Germinal center (tissue), 1 donor: ENCODE measurements around the gene CD7.
A peak's percentile ranks its signal among the peaks of the same experiment; 100 is the strongest.

Experiments used
- DNase-seq: peaks from one replicate; pipeline ENCODE4 v3.0.0; 2012; ENCODE audit warnings: mixed read lengths, low spot score

Gene CD7

DNA sequence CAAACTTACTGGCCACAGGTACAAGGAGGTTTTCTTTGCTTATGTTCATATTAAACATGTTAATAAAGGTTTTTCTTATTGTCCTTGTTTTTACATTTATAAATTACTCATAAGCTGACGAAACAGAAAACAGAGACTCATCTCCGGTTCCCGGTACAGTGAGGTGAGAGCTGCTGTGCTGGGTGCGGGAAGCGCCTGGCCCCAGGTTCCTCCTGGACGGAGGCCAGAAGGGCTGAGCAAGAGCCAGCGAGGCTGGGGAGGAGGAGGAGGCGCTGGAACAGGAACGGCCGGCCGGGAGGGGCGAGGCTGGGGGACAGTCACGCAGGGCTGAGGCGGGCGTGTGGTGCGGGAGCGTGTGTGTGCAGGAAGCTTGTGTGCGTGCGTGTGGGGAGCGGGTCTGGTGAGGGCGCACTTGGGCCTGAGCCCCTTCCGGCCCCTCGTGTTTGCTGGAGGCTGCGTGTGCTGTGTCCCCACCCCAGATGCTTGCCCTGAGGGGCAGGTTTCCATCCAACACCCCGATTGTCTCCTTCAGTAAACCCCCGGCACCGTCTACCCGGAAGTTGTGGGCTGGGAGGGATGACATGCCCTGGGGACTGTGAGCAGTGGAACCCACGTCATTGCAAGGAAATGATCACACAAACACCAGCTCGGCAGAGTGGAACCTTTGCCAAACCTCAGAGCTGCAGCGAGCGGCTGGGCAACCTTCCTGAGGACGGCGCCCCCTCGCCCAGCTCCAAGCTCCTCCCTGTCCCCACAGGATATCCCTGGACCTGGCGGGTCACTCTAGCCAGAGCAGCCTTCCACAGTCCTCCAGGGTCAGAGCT lies 19.5 kb downstream of the CD7 start:
- DNase-seq = peak; percentile 93

DNA sequence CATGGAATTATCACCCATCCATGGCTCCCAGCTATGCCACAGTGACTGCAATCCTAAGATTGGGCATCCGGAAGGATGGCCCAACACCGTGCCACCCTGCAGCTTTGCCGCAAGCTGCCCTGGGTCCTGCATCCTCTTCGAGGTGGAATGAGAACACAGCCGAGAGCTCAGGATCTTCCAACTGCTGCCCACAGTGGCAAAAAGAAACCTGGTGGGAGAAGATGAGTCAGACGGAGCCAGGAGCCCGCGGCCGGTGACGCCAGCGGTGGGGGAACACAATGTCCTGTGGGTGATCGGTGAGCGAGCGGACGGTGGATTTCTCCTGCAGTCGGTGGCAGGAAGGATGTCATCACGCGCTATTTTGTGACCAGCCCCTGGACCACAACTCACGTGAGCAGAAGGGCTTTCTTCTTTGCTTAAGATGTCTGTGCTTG lies 20.1 kb downstream of the CD7 start:
- peak; percentile 83 for DNase-seq

DNA sequence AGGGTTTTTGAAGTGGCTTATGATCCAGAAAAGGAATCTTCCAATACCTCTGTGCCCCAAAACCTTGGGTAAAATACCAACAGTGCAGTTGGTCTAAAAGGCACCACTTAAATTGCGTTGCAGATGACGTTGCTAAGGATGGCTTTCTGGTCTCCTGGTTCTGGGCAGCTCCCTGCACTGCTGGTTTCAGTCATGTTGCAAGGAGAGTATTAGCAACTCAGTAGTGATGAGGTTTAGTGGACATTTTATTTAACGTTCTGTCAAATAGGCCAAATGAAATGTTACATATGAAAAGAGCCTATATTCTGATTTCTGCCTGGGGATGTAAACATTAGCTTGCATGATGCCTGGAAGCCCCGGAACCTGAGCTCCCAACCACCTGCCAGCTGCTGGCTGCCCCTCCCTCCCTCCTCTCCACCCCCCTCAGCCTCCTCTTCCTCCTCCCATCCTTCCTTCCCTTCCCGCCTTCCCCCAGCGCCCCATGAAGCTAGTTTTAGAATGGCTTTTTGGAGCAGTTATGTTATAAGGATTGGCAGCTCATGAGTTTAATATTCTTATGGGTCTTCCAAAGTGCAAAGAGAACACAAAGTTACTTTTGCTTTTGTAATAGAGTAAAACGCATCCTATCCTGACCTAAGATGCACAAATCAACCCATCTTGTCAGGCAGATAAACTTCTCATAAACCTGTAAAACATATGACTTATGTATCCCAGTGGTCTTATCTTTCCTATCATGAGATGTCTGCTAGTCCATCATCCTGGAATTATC lies 20.7 kb downstream of the CD7 start:
- no peak for DNase-seq

DNA sequence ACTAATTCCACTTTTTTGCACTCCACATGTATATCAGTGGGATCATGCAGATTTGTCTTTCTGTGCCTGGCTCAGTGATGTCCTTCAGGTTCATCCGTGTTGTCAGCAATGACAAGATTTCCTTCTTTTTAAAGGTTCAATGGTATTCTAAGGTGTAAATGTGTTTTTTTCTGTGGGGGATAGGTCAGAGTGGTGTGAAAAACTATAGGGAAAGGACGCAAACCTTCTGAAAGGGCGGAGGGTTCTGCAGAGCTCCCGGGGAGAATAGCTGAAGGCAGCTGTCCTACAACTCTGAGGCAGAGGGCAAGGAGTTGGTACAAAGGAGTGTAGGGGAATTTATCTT lies 22.0 kb downstream of the CD7 start:
- no peak for DNase-seq

DNA sequence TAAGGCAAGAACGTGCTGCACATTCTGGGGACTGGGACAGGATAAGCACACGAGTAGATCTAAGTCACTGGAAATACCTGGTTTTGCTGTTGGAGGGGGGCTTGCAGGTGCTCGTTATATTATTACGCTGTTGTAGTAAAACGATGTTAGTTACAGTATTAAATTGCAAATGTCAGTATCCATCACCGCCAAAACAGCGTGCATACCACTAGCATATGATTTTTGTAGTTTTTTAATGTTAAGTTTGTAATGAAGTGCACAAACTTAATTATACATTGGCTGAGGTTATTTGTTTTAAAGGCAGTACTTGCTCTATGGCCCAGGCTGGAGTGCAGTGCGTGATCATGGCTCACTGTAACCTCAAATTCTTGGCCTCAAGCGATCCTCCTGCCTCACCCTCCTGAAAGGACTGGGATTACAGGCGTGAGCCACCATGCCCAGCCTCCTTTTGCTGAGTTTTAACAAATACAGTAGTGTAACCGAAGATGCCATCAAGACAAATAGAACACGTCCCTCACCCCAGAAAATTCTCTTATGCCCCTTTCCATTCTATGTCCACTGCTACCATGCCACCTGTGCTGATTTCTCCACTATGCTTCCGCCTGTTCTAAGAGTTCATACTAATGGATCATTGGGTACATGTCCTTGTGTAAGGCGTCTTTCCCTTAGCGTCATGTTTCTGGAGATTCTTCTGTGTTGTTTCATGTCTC lies 23.2 kb downstream of the CD7 start:
- no peak for DNase-seq

DNA sequence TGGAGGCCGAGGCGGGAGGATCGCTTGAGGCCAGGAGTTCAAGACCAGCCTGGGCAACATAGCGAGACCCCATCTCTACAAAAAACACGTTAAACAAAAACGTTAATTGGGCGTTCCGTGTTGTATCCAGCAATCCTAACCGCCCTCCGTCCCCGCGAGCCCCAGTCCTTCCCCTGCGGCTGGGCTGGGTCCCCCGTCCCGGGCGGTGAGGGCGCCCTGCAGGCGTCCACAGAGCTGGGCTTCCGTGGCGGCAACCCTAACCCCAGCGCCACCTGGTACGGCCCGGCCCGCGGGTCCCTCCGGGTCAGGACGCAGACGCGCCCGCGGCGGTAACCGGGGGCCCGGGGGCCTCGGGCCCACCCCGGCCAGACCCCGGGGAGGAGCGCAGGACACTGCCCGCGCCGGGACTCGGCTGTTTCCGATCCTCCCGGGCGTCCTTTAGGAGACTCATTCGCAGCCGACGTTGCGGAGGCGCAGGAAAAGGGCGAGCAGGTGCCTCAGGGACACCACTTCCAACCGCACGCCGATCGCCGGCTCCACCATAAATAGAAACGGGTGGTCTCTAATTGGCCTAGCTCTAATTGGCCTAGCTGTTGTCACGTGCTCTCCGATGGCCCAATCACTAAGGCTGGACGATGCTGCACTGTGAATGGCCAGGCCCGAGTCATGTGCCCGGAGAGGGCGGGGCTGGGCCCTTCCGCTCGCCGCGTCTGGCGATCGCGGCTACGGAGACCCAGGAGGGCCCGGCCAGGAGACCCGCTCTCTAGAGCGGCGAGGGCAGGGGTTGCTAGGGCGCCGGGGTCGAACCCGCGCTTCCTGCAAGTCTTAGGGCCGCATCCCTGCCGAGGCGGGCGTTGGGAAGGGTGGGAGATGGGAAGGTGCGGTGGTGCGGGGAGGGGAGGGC lies 24.9 kb downstream of the CD7 start:
- peak; percentile 99 for DNase-seq

DNA sequence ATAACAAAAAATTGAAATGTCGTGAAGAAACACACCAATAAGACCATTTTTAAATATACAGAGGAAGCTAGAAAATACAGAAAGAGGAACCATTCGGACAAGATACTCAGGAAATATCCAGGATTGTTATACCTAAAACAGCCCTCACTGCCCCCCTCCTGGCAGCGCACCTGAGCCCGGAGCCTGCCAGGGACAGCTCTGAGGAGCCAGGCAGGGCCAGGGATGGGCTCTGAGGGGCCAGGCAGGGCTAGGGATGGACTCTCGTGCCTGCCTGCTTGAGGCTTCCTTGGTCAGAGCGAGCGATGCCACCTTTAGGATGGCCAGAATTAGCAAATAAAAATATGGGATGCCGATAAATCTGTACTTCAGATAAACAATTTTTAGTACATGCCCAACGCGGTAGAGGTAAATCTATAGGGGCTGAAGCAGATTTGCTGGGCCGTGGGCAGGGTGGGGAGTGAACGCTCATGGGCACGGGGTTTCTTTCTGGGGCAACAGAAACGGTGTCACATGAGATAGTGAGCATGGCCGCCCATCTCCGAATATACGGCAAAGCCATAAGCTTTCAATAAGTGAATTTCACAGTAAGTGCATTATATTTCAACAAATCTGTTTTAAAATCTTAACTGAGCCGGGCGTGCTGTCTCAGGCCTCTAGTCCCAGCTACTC lies 25.7 kb downstream of the CD7 start:
- DNase-seq = no peak

DNA sequence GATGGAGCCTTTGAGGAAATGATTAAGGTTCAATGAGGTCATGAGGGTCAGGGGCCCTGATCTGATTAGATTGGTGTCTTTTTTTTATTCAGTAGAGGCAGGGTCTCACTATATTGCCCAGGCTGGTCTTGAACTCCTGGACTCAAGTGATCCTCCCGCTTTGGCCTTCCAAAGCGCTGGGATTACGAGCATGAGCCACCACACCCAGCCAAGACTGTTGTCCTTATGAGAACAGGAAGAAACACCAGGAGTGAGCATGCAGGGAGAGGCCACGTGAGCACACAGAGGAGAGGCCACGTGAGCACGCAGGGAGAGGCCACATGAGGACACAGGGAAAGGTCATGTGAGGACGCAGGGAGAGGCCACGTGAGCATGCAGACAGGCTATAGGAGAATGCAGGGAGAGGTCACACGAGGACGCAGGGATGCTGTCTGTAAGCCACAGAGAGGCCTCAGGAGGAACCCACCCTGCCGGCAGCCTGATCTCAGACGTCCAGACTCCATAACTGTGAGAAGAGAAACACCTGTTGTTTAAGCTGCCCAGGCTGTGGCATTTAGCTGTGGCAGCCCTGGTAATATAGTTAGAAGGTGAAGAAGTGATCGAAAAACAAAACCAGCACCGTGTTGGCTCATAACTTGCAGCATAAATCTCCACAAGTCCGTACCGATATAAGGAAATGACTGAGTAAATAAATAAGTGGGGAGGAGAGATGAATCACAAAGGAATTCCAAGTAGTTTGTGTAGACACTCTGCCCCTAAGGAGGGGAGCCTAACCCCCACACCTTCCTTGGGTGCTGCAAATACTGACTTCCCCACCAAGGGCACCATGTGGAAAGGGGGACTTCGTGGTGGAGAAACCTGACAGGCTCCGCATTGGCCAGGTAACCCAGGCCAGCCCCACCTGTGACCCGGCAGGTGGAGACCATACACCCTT lies 29.3 kb downstream of the CD7 start:
- DNase-seq = no peak

DNA sequence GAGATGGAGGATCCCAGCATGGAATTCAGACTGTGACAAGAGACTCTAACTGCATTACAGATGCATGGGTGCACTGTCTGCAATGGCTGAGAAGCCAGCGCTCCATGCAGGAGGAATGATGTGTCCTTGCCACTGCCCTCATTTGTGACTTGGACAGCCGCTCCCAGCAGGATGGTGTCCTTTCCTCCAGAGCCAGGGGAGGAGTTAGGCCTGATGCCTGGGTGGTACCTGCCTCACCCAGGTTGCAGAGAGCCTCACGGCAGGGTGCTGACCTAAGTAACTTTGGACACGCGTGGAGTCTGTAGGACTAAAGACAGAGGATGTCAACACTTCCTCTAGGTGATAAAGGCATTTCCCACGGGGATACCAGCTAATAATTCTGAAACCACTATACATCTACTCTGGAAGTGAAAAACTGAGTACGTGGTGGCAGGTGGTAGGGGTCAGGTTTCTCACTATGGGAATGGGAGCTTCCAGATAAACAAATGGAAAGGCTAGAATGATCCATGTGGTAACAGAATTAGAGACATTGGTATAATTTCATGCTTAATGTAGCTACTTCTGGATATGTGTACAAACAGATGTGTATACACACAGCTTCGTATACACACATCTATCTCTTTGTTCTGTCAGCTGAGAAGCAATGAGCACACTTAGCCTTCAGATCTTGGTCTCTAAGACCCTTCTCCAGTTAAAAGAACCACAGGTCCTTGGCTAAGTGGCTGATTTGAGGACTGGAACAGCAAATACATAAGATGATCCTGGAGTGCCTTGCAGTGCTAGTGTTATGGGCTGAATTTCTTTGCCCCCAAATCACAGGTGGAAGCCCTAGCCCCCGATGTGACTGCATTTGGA lies 30.2 kb downstream of the CD7 start:
- no peak for DNase-seq

DNA sequence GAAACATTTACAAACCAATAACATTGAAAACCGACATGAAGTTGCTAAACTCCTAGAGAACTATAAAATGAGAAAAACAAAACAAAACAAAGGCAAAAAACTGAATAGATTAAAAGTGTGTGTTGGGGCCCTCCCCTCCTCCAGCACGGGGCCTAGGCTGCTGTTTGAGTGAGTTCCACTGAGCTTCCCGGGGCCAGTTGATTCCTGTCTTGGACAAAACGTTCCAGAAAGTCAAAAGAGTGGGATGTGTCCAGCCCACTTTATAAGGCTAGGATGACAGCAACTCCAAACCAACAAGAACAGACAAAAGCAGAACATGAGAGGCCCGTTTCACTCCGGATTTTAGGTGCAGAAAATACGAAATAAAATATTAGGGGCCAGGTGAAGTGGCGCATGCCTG lies 32.3 kb downstream of the CD7 start:
- DNase-seq = no peak

DNA sequence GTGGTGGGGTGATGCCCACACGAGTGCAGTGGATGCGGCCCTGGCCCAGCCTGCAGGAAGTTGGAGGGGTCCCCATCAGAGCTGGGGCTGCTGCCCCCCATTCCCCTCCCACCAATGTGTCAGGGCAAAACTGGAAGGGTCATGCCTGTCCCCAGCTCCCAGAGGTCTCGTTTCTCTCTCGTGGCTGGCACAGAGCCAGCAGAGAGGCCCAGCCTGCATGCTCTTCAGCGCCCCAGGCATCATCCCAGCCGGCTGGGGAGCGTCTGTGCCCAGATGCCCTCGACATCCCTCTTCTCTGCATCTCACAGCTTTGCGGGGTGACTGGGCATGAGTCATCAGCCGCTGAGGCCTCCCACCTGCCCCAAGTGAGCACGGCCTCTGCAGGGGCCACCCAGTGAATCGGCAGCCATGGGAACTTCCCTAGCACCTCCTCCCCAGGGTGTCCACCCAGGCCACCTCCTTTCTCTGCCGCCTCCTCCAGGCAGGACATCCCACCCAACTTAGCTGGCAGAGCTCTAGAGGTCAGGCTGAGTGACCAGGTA lies 34.1 kb downstream of the CD7 start:
- DNase-seq = no peak

DNA sequence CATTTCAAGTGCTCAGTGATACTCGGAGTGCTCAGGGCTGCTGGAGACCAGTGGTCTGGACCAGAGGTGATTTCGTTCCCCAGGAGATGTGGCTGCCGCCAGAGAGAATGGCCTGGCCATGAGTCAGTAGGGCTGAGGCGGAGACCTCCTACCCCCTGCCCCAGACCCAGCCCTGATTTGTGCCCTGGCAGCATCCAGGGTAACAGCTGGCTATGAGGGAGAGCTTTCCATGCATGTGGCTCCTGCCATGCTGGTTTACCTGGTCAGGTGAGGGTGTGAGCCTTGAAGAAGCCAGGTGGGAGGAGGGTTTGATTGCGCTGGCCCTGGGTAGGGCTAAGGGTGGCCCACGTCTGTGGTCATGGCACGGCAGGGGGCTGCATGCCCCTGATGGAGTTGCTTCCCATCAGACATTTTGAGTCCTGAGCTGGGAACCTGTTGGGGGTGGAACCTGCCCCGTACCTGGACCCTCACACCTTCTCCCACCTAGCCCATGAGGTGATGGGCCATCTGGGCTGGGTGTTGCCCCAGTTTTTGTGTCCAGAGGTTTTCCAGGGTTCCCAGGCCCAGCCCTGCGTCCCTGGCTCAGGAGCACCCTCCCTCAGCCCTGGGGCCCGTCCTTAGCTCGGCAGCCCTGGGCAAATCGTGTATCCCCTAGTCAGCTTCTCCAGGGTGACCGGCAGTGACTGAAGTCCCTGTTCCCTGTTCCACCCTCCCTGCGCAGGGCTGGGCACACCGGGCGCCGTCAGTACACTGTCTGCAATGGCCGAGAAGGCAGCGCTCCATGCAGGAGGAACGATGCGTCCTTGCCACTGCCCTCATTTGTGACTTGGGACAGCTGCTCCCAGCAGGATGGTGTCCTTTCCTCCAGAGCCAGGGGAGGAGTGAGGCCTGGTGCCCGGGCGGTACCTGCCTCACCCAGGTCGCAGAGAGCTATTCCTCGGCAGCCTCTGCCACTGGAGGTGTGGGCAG lies 34.9 kb downstream of the CD7 start:
- DNase-seq = no peak

DNA sequence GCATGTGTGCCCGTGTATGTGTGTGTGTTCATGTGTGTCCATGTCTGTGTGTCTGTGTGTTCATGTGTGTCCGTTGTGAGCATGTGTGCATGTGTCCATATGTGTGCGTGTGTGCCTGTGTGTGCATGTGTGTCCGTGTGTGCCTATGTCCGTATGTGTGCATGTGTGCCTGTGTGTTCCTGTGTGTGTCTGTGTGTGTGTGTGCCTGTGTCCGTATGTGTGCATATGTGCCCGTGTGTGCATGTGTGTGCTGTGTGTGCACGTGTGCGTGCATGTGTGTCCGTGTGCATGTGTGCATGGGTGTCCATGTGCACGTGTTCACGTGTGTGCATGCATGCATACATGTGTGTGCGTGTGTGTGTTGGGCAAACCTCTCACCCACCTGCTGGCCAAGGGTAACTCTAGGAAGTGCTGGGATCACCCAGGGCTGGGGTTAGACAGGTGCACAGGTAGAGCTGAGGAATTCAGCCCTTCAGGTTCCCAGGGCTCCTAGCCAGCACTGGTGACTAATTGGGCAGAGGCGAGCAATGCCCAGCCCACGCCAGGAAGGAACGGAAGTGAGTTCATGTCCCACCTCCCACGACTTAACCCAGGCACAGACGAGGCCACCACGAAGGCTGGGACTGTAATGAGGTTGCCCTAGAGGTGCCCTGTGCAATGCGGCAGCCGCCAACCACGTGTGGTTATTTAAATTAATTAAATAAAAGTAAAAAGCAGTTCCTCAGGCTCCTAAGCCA lies 35.7 kb downstream of the CD7 start:
- DNase-seq = no peak

DNA sequence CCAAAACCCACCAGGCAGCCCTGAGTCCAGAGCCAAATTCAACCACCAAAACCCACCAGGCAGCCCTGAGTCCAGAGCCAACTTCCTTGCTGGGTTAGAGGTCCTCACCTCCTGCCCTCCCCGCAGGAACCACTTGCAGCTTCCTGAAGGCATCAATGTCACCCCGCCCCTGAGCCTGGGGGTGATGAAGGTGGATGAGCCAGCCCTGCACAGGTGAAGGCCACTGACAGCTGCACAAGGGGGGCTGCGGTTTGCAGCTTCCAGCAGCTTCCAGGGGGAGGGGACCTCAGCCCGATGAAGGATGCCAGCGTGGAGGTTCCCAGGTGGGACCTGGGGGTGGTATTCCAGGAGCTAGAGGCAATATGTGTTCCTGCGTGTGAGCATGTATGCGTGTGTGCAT lies 36.3 kb downstream of the CD7 start:
- no peak for DNase-seq

DNA sequence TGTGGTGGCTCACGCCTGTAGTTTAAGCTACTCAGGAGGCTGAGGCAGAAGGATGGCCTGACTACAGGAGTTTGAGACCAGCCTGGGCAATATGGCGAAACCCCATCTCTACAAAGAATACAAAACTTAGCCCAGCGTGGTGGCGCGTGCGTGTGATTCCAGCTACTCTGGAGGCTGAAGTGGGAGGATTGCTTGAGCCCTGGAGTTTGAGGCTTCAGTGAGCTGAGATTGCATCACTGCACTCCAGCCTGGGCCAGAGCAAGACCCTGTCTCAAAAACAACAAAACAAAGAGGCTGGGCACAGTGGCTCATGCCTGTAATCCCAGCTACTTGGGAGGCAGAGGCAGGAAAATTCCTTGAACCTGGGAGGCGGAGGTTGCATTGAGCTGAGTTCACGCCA lies 36.9 kb downstream of the CD7 start:
- no peak for DNase-seq

DNA sequence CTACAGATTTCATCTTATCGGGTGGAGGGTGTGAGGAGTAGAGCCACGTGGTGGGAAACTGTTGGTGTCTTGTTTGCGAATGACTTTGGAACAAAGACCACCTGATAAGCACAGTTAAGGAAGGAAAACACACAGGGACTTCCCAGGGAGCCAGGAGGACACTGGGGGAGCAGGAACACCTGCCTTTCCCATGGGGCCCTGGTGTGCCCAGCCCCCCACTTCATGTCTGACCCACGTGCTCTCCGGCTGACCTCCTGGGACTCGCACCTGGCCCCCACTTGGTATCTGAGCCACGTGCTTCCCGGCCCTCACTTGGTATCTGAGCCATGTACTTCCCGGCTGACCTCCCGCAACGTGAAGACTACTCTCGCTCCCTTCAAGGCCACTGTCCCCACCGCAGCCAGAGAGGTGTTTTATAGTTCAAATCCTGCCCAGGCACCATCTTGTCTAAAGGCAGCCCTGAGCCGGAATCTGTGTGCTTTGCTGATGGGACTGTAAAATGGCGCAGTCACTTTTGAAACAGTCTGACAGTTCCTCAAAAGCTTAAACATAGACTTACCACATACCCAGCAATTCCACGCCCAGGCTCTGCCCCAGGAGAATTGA lies 38.5 kb downstream of the CD7 start:
- DNase-seq = no peak

DNA sequence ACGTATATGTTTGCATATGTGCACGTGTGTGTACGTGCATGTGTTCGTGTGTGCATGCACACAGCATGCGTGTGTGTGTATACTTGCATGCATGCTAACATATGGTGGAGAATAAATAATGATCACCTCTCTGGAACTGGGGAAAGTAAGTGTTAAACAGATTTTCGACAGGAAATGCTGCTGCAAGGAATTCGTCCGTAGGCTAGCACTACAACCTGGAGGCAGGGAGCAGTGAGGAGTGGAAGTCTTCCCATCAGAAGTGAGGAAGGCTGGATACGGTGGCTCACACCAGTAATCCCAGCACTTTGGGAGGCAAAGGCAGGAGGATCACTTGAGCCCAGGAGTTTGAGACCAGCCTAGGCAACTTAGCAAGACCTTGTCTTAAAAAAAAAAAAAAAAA lies 39.1 kb downstream of the CD7 start:
- DNase-seq = no peak
